Measurements from ENCODE around the gene RSPH1.

The RSPH1 gene

GRCh38 chr21:42425591-42425990 lies 70.4 kb downstream of the RSPH1 start:
- Histone ChIP-seq H3K4me3 (ENCODE audit: low read depth in 1 of 2, low read length in 2 of 2) (peak overlapping the region in 1 of 2 experiments; percentile 39; a peak in 2 of 4 replicates), H3K27ac (ENCODE audit: low read length) (peak overlapping the region; percentile 94), H3K27me3 (ENCODE audit: insufficient read depth, low read length, poor library complexity) (no peaks in the 10 kb centered on the region), H3K4me2 (ENCODE audit: insufficient read depth, low read length) (peak overlapping the region; percentile 61), H4K20me1 (ENCODE audit: insufficient read depth, low read length) (no peaks in the 10 kb centered on the region), H3K9me3 (ENCODE audit: insufficient read depth, low read length, severe bottlenecking) (no peaks in the 10 kb centered on the region), H3K79me2 (ENCODE audit: insufficient read depth, low read length) (peaks cover 25% of the 10 kb centered on the region), H3K9ac (ENCODE audit: low read depth, low read length) (peak overlapping the region; percentile 61), H3K36me3 (ENCODE audit: insufficient read depth, low read length) (peaks cover 79% of the 10 kb centered on the region), H2AFZ (ENCODE audit: low read depth, low read length) (no peak overlapping the region), H3K4me1 (ENCODE audit: insufficient read depth, low read length) (peaks cover 65% of the 10 kb centered on the region)
- peak; percentile 50 for ATAC-seq (ENCODE audit: insufficient read depth, low read depth)
- peak; percentile 66 for DNase-seq
- TF ChIP-seq EZH2 (IDR thresholded peaks at IDR 0.05; ENCODE audit: borderline replicate concordance, low read depth, low read length, severe bottlenecking) (no peak), CTCF (IDR thresholded peaks at IDR 0.05; ENCODE audit: borderline replicate concordance, extremely low read depth, low read length, poor library complexity, severe bottlenecking) (no peak)

GRCh38 chr21:42424914-42425541 lies 71.0 kb downstream of the RSPH1 start:
- Histone ChIP-seq H3K9me3 (ENCODE audit: insufficient read depth, low read length, severe bottlenecking) (peaks cover under 1% of the 10 kb centered on the region), H3K4me3 (ENCODE audit: low read depth in 1 of 2, low read length in 2 of 2) (peak overlapping the region in 1 of 2 experiments; percentile 48; a peak in 2 of 4 replicates), H3K36me3 (ENCODE audit: insufficient read depth, low read length) (peaks cover 78% of the 10 kb centered on the region), H3K4me1 (ENCODE audit: insufficient read depth, low read length) (peaks cover 71% of the 10 kb centered on the region), H3K9ac (ENCODE audit: low read depth, low read length) (peak overlapping the region; percentile 61), H4K20me1 (ENCODE audit: insufficient read depth, low read length) (no peaks in the 10 kb centered on the region), H3K4me2 (ENCODE audit: insufficient read depth, low read length) (peak overlapping the region; percentile 61), H3K27me3 (ENCODE audit: insufficient read depth, low read length, poor library complexity) (no peaks in the 10 kb centered on the region), H2AFZ (ENCODE audit: low read depth, low read length) (0 out of 2 replicates have a peak overlapping the region, but pooled peaks have one; percentile 32), H3K27ac (ENCODE audit: low read length) (peak overlapping the region; percentile 94), H3K79me2 (ENCODE audit: insufficient read depth, low read length) (peaks cover 25% of the 10 kb centered on the region)
- TF ChIP-seq CTCF (IDR thresholded peaks at IDR 0.05; ENCODE audit: borderline replicate concordance, extremely low read depth, low read length, poor library complexity, severe bottlenecking): peak; percentile 31
- TF ChIP-seq EZH2 (IDR thresholded peaks at IDR 0.05; ENCODE audit: borderline replicate concordance, low read depth, low read length, severe bottlenecking): no peak
- peak; percentile 80 for ATAC-seq (ENCODE audit: insufficient read depth, low read depth)
- DNase-seq: peak; percentile 91

GRCh38 chr21:42423685-42424084 lies 72.3 kb downstream of the RSPH1 start:
- H3K36me3 ChIP-seq (ENCODE audit: insufficient read depth, low read length): peaks cover 78% of the 10 kb centered on the region
- H4K20me1 ChIP-seq (ENCODE audit: insufficient read depth, low read length): no peaks in the 10 kb centered on the region
- peak overlapping the region in 1 of 2 experiments; percentile 48; a peak in 2 of 4 replicates for H3K4me3 ChIP-seq (ENCODE audit: low read depth in 1 of 2, low read length in 2 of 2)
- TF ChIP-seq CTCF (IDR thresholded peaks at IDR 0.05; ENCODE audit: borderline replicate concordance, extremely low read depth, low read length, poor library complexity, severe bottlenecking) (no peak), EZH2 (IDR thresholded peaks at IDR 0.05; ENCODE audit: borderline replicate concordance, low read depth, low read length, severe bottlenecking) (no peak)
- no peak overlapping the region for H2AFZ ChIP-seq (ENCODE audit: low read depth, low read length)
- H3K27ac ChIP-seq (ENCODE audit: low read length): peak overlapping the region; percentile 94
- no peak for ATAC-seq (ENCODE audit: insufficient read depth, low read depth)
- H3K9ac ChIP-seq (ENCODE audit: low read depth, low read length): peak overlapping the region; percentile 61
- H3K79me2 ChIP-seq (ENCODE audit: insufficient read depth, low read length): peaks cover 25% of the 10 kb centered on the region
- DNase-seq: no peak
- peaks cover 2% of the 10 kb centered on the region for H3K9me3 ChIP-seq (ENCODE audit: insufficient read depth, low read length, severe bottlenecking)
- peaks cover 84% of the 10 kb centered on the region for H3K4me1 ChIP-seq (ENCODE audit: insufficient read depth, low read length)
- no peaks in the 10 kb centered on the region for H3K27me3 ChIP-seq (ENCODE audit: insufficient read depth, low read length, poor library complexity)
- H3K4me2 ChIP-seq (ENCODE audit: insufficient read depth, low read length): peak overlapping the region; percentile 61
